Esophagus mucosa (tissue), 1 donor: ENCODE data around the gene SHROOM2. TPM values are rescaled to one million over a fixed set of nuclear protein-coding genes. Genes with fewer than 3 reads are reported as not detected.
A peak's percentile ranks its signal among the peaks of the same experiment; 100 is the strongest.
"Not testable (repeated sequence)": the region's sequence is repeated elsewhere in the genome, so short reads cannot be mapped to it uniquely, and the experiment has no call there.

Experiments used
- ATAC-seq: fragments of 200-7000 bp; cut with Tn5 transposase; one replicate; pipeline ENCODE4 v1.9.1; 2020
- total RNA-seq: library from RNA; stranded (reverse); gene quantifications from one replicate; pipeline ENCODE4 v1.2.4, GENCODE V29; 2023
- donor health status: DM: yes; HTN: yes; CAD: no.

SHROOM2 gene, protein sequence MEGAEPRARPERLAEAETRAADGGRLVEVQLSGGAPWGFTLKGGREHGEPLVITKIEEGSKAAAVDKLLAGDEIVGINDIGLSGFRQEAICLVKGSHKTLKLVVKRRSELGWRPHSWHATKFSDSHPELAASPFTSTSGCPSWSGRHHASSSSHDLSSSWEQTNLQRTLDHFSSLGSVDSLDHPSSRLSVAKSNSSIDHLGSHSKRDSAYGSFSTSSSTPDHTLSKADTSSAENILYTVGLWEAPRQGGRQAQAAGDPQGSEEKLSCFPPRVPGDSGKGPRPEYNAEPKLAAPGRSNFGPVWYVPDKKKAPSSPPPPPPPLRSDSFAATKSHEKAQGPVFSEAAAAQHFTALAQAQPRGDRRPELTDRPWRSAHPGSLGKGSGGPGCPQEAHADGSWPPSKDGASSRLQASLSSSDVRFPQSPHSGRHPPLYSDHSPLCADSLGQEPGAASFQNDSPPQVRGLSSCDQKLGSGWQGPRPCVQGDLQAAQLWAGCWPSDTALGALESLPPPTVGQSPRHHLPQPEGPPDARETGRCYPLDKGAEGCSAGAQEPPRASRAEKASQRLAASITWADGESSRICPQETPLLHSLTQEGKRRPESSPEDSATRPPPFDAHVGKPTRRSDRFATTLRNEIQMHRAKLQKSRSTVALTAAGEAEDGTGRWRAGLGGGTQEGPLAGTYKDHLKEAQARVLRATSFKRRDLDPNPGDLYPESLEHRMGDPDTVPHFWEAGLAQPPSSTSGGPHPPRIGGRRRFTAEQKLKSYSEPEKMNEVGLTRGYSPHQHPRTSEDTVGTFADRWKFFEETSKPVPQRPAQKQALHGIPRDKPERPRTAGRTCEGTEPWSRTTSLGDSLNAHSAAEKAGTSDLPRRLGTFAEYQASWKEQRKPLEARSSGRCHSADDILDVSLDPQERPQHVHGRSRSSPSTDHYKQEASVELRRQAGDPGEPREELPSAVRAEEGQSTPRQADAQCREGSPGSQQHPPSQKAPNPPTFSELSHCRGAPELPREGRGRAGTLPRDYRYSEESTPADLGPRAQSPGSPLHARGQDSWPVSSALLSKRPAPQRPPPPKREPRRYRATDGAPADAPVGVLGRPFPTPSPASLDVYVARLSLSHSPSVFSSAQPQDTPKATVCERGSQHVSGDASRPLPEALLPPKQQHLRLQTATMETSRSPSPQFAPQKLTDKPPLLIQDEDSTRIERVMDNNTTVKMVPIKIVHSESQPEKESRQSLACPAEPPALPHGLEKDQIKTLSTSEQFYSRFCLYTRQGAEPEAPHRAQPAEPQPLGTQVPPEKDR (N-terminal part only)
- total RNA-seq: 7.7 TPM

DNA sequence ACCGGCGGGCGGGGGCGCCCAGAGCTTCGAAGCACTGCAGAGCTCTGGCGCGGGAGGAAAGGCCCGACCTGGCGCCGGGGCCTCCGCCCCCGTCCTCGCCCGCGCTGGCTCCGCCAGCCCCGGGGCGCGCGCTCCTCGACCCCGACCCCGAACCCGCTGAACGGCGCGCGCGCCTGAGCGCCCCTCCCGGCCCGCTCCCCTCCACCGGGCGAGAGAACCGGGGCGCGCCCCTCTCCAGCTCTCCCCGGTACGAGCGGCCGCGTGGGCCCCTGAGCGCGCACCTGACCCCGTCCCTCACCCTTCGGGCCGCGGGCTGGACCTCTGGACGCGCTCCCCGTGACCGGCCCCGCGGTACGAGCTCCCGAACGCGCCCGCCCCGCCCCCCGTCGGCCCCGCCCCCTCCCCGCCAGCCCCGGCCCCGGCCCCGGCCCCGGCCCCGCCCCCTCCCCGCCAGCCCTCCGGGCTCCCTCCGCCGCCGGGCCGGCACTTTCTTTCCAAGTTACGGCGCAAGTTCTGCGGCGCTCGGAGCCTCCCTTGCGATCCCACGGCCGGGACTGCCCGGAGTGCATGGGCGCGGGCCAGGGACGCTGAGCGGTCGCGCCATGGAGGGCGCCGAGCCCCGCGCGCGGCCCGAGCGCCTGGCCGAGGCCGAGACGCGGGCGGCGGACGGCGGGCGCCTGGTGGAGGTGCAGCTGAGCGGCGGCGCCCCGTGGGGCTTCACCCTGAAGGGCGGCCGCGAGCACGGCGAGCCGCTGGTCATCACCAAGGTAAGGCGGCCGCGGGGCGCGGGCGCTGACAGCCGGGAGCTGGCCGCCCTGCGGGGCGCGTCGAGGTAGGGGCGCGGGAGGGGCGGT is at the start of gene SHROOM2:
SHROOM2 (plus strand) TSS at position 486 of the 854 bp plus-strand sequence; CDS start at position 603, 117 bp downstream.
- ATAC-seq: peak; percentile 39

DNA sequence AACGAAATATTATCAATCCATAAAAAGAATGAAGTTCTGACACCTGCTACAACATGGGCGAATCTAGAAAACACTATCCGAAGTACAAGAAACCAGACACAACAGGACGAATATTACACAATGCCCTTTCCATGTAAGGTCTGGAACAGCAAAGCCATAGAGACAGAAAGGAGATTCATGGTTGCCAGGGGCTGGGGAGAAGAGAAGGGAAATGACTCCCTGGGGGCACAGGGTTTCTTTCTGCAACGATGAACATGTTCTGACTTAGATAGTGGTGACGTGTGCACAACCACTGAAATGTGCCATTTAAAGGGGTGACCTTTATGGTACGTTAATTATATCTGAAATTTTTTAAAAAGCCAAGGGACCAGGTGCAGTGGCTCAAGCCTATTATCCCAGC is 48.9 kb upstream of the SHROOM2 start:
- no peak for ATAC-seq

DNA sequence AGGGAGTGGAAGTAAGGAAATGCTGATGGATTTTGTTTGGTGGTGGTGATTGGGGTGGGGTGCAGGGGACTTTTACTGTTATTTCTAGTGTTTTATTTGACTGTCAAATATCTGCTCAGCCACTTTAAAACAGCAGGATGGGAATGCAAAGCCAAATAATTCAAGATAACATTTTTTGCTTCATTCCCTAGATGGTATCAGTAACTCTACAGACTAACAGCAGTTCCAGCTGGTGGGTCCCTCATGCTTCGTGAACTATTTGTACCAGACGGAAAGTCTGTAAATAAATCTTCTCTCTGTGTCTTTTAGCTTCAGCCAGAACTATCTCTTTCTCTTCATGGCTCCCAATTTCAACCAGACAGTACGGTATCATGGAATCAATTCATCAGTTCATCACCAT is 48.1 kb upstream of the SHROOM2 start:
- ATAC-seq: no peak

DNA sequence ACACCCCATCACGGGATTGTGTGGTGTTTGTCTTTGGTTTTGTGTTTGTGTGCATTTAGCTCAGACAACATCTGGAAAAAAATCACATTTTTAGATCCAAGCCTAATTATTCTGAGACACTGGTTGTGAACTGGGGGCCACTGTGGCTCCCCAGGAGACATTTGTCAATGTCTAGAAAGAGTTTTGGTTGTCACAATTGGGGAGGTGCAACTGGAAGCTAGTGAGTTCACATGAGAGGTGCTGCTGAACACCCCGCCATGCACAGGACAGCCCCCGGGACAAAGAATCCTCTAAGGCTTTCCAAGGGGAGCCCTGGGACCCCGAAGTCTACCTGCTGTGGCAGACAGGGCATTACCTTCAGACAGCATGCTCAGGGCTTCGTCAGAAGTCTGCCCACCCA is 47.1 kb upstream of the SHROOM2 start:
- ATAC-seq: no peak

DNA sequence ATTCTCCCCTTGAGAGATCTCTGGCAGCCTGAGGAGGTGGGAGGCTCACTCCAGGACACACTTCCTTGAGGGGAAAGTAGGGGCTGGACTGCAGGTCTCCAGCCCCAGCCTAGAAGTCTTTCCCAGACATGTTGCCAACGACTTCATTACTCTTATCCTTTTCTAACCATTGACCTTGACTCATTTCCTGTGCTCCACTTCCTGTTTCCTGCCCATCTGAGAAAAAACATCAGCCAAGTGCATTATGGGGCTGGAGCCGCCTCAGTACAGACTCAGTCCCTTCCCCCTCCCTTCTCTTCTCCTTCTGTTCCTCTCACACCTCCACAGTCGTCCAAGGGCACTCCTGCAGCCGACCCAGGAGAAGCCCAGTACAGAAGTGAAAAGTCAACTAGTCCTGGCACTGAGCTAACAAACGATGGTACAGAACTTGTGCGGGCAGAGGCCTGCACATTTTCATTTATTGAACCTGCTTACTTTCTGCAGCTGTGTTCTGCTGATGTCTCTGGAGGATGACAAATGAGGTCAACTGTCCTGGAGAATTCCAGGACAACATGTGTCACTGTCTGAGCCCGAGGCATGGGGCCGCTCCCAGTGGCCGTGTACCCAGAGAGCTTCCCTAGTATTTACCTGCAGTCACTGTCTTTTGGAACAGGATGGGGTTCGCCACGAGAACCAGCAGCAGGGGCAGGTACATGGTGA is 40.7 kb upstream of the SHROOM2 start:
- ATAC-seq: peak; percentile 60

DNA sequence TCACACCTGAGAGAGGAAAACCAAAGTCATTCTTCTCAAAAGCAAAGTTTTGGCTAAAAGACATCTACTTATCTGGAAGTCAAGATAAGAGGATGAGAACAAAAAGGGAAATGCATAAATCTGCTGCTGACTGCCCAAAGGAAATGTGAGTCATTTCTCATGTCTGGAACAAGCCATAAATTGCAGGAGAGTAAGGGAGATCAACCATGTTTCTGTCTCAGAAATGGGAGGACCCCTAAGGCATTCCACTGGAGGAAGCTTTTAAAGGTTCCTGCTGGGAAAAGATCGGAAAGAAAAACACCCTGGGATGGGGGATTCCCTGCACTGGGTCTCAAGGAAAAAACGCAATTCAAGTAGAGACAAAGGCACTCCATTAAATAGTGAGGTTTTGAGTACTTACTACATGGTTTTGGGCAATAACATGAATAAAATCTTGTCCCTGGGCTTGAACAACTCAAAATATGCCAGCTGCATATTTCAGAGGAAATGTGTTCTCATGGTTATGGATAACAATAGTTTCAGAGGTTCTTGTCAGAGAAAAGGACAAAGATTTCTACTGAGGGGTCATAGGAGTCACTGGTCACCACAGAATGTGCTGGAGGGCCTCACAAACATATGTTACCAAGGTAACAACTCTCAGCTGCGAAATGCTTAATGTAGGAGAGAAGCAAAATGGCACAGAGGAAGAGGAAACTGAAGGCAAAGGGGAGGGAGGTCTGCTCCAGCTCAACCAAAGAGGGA is 39.9 kb upstream of the SHROOM2 start:
- no peak for ATAC-seq

DNA sequence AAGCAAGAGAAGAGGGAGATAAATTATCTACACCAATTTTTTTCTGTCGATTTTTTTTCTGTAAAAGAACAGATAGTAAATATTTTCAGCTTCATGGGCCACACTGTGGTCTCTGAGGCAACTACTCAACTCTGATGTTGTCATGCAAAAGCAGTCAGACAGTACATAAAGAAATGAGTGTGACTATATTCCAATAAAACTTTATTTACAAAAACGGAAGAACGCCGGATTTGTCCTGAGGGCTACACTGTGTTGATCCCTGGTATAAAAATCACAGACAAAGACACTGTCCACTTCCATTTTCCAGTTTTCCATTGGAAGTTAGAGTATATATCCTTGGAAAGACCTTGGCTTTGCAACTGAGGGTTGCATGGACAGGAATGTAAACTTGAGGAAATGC is 38.6 kb upstream of the SHROOM2 start:
- ATAC-seq: no peak

DNA sequence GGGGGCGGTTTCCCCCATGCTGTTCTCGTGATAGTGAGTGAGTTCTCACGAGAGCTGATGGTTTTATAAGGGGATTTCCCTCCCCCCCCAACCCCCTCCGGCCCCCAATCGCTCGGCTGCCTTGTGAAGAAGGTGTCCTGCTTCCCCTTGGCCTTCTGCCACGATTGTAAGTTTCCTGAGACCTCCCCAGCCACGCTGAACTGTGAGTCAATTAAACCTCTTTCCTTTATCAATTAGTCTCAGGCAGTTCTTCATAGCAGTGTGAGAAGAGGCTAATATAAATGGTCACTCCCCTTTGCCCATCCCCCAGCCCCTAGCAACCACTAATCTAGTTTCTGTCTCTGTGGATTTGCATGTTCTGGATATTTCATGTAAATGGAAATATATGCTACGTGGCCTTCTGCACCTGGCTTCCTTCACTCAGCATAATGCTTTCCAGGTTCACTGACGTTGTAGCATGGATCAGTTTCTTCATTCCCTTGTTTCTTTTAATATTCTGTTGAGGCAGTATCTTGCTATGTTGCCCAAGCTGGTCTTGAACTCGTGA is 37.0 kb upstream of the SHROOM2 start:
- ATAC-seq: no peak

DNA sequence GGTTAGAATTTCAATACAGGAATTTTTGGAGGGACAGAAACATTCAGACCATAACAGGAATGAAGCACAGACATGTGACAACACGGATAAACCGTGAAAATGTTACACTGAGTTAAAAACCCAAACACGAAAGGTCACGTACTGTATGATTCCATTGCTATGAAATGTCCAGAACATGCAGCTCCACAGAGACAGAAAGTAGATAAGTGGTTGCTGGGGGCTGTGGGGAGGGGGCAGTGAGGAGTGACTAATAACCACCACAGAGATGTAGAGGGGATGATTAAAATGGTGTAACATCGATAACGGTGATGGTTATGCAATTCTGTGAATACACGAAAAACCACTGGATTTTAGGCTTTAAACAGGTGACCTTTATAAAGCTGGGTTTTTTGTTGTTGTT is 28.9 kb upstream of the SHROOM2 start:
- ATAC-seq: no peak

DNA sequence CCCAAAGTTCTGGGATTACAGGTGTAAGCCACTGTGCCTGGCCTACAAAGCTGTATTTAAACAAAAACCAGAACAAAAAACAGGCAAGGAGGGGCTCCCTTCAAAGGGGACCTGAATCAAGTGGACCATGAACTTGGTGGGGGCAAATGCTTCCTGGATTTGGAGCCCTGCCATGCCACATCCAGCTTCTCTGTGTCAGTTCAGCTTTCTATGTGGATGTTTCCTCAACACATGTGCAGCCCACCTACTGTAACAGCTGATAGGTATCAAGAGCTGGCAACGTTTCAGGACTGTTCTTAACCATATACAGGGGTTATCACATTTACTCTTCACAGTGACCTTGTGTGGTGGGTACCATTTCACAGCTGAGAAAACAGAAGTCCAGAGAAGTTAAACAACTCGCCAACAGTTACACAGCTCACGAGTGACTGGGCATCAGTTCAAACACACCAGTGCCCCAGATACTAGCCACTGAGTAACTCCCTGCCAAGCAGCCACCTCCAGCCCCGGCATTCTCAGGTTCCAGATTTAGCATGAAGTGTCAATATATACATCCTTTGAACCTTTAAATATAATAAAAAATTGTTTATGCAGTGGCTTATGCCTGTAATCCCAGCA is 28.1 kb upstream of the SHROOM2 start:
- ATAC-seq: no peak

DNA sequence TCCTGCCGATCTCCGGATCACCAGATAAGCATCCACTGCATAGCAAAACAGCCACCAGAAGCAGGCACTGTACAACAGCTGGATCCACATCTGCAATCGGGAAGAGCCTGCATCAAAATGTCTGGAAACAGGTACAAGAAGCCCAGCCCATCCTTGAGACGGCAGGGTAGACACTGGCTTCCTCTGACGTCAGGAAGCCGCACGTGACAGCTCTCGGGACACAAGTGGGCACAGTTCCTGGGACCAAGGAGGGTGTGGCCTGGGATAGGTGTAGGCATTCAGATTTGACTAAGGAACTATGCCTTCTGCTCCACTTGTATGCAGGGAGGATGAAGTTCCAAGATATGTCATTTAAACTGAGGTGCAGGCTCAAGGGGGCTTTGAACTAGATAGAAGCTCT is 26.9 kb upstream of the SHROOM2 start:
- no peak for ATAC-seq

DNA sequence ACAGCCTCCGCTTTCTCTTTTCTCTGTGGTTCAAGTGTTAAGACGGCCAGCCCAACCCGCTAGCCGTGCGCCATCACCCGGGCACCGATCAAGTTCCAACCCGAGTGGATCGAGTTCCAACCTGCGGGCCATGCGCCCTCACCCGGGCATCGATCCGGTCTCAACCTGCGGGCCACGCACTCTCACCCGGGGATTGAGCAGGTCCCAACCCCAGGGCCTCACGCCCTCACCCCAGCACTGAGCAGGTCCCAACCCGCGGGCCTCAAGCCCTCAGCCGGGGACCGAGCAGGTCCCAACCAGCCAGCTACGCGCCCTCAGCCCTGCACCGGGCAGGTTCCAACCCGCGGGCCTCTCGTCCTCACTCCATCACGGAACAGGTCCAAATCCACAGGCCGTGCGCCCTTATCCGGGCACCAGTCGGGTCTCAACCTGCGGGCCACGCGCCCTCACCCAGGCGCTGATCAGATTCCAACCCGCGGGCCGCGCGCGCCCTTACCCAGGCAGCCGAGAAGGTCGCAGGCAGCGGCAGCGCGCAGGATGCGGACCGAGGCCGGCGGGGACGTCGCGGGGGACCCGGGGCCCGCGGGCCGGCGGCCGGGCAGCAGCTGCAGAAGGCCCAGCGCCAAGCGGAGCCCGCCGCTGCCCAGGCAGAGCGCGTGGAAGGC is 21.0 kb upstream of the SHROOM2 start:
- ATAC-seq: peak; percentile 90

DNA sequence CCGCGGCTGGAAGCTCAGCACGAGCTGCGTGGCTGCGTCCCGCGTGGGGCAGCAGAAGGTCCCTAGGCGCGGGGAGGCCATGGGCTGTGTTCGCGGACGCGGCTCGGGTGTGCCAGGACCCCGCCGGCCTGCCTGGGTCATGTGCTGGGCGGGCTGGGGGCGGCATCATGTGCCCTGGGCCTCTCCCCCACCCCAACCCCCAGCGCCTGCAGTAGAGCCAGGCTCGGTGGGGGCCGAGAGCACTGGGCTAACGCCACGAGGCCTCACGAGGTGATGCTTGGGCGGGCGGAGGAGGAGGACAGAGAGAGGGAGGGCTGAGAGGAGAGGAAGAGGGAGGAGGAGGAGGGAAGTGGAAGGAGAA is 20.5 kb upstream of the SHROOM2 start, which contains the start of gene GPR143:
GPR143 (minus strand) TSS at position 111 of the 361 bp plus-strand sequence; CDS start at position 81, 30 bp downstream.
- ATAC-seq: no peak

DNA sequence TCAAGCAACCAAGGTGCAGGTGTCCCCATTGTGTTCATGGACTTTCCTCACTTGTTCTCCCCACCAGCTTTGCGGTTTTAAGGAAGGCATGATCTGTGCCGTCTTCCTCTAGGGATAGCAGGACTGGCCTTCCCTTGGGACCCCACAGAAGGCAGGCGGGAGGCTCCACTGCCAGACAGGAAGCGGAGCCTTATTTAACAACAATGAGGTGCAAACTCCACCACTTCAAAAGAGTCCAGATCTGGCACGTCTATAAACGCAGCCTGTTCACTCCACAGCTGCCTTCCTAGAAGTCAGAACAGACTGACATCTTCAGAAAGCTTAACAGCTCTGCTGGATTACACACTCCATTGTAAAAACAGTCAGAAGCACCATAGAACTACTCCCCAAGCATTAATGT is 18.9 kb upstream of the SHROOM2 start:
- no peak for ATAC-seq

DNA sequence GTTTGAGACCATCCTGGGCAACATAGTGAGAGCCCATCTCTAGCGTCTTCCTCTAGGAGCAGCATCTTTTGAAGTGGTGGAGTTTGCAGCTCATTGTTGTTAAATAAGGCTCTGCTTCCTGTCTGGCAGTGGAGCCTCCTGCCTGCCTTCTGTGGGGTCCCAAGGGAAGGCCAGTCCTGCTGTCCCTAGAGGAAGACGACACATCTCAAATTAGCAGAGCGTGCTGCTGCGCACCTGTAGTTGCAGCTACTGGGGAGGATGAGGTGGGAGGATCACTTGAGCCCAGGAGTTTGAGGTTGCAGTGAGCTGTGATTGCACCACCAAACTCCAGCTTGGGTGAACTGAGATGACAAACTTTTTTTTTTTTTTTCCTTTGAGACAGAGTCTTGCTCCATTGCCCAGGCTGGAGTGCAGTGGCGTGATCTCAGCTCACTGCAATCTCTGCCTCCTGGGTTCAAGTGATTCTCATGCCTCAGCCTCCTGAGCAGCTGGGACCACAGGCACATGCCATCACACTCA is 17.8 kb upstream of the SHROOM2 start:
- ATAC-seq: not testable (repeated sequence)

DNA sequence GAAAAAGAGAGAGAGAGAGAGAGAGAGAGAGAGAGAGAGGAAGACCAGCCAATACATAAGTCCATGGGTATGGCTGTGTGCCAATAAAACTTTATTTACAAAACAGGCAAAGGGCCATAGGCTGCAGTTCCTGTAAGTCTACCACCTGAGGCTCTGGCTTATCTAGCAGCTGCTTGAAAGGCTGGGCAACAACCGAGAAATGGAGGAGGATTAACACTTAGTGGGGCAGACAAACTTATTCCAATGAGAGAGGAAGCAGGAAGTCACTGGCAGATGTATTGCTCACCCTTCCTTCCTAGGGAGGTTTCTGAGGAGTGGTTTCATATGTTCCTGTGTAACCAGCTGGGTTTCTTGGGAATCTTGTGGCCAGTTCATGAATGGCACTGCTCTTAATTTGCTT is 15.9 kb upstream of the SHROOM2 start:
- peak; percentile 91 for ATAC-seq

DNA sequence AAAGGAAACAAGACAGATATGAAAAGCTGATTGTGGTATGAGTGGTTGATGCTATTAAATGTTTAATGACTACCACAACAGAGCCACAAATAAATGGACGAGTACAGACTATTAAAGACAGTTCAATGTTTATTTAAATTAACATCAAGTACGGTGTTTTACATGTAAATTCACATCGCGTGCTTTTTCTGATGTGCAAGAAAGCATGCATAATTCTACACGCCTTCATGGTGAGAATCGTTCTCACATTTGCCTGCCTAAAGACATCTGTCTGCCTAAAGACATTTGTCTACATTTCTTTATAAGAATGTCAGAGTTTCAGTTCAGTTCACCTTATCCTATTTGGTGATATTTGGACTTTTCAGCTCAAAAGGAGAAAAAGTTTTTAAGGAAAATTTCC is 13.3 kb upstream of the SHROOM2 start:
- ATAC-seq: no peak

DNA sequence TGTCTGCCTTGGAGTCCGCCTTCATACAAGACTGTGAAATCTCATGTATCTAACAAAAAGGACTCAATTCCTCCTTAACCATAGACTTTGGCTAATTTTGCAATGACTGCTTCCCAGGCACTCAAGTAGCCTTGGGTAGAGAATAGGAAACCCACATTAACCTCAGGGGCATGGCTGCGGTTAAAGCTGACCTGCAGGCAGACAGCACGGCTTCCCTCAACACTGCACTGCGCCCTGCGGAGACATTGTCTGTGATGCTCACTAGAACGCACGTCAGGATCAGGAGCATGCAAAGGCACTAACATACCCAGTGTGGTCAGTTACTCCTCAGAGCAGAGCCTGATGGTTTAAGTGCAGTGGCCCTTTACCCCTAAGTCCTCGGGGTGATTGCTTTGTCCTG is 10.3 kb upstream of the SHROOM2 start:
- no peak for ATAC-seq

DNA sequence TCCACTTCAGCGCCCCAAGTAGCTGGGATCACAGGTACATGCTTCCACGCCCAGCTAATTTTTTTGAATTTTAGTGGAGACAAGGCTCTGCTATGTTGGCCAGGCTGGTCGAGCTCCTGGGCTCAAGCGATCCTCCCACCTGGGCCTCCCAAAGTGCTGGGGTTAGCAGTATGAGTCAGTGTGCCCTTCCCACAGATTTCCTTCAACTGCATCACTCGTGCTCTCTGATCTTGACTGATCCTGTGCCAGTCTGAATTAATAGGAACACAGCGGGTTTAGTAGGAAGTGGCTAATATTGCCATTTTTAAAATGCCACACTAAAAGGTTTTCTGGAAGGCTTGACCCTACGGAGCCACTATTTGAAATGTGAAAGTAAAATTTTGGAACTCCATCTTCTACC is 4.3 kb upstream of the SHROOM2 start:
- no peak for ATAC-seq
